CD4-positive, alpha-beta T cell treated with Interleukin-17A for 1 hour (primary cell): ENCODE measurements around the gene CD8B2.
"Not testable (repeated sequence)": the region's sequence is repeated elsewhere in the genome, so short reads cannot be mapped to it uniquely, and the experiment has no call there.

Source experiments
- DNase-seq: peaks from one replicate; pipeline ENCODE4 v3.0.0-alpha.2; 2020

CD8B2 gene

GRCh38 chr2:106513391-106513790 is 26.2 kb downstream of the CD8B2 start:
- DNase-seq = not testable (repeated sequence)

GRCh38 chr2:106514827-106515226 is 27.7 kb downstream of the CD8B2 start:
- DNase-seq = not testable (repeated sequence)

- no peak for DNase-seq
Observed at GRCh38 chr2:106516436-106516835, 29.3 kb downstream of the CD8B2 start.

- DNase-seq = no peak
Observed at GRCh38 chr2:106516864-106517263, 29.7 kb downstream of the CD8B2 start.

GRCh38 chr2:106517329-106517728 is 30.2 kb downstream of the CD8B2 start:
- DNase-seq = no peak

- no peak for DNase-seq
Observed at GRCh38 chr2:106519767-106520166, 32.6 kb downstream of the CD8B2 start.

GRCh38 chr2:106521016-106521415 is 33.9 kb downstream of the CD8B2 start:
- no peak for DNase-seq

GRCh38 chr2:106523976-106524665 is 37.0 kb downstream of the CD8B2 start:
- DNase-seq = no peak

- no peak for DNase-seq
Observed at GRCh38 chr2:106530866-106531265, 43.7 kb downstream of the CD8B2 start.

GRCh38 chr2:106531676-106532214 is 44.6 kb downstream of the CD8B2 start:
- no peak for DNase-seq

- DNase-seq = no peak
Observed at GRCh38 chr2:106532236-106532635, 45.1 kb downstream of the CD8B2 start.

GRCh38 chr2:106534471-106534870 is 47.3 kb downstream of the CD8B2 start:
- no peak for DNase-seq

GRCh38 chr2:106536490-106536889 is 49.3 kb downstream of the CD8B2 start:
- DNase-seq = no peak

- peak; percentile 32 for DNase-seq
Observed at GRCh38 chr2:106537047-106537446, 49.9 kb downstream of the CD8B2 start.

GRCh38 chr2:106537791-106538191 is 50.6 kb downstream of the CD8B2 start:
- no peak for DNase-seq

- DNase-seq = no peak
Observed at GRCh38 chr2:106540886-106541285, 53.7 kb downstream of the CD8B2 start.

- DNase-seq = no peak
Observed at GRCh38 chr2:106541333-106541732, 54.2 kb downstream of the CD8B2 start.

GRCh38 chr2:106542746-106543359 is 55.7 kb downstream of the CD8B2 start:
- DNase-seq = peak; percentile 73

- no peak for DNase-seq
Observed at GRCh38 chr2:106545007-106545406, 57.8 kb downstream of the CD8B2 start.

- no peak for DNase-seq
Observed at GRCh38 chr2:106546391-106546990, 59.3 kb downstream of the CD8B2 start.

- no peak for DNase-seq
Observed at GRCh38 chr2:106547164-106547903, 60.2 kb downstream of the CD8B2 start.

GRCh38 chr2:106551417-106552130 is 64.4 kb downstream of the CD8B2 start:
- DNase-seq = no peak

GRCh38 chr2:106552921-106553320 is 65.8 kb downstream of the CD8B2 start:
- no peak for DNase-seq
